Stimulated activated CD8-positive, alpha-beta memory T cell treated with anti-CD3 and anti-CD28 coated beads, Interleukin-7, amount 100 ng/mL, for 4 hours (primary cell): ENCODE data around the gene ALK.

Experiments
- DNase-seq, 2 donors: peaks; one replicate each; pipeline ENCODE4 v3.0.0-alpha.2; 2020; ENCODE audit warnings: low read depth in 2 of 2

ALK gene

DNA sequence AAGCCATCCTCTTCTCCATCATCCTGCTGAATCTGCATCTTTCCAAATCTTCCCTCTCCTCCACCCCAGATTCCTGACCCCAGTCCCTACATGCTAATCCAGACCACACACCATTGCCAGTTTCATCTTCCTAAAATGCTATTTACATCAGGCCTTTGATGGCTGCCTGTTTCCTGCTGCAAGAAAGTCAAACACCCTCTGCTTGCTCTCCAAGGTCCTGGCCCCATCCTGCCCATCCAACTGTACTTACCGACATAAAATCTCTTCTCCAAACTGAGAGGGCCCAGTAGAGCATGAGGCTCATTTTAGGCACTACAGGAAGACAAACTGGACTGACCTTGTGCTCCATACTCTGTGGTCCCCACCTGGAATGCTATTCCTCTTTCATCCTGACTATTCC, 19.0 kb downstream of the ALK start:
- no peak for DNase-seq

DNA sequence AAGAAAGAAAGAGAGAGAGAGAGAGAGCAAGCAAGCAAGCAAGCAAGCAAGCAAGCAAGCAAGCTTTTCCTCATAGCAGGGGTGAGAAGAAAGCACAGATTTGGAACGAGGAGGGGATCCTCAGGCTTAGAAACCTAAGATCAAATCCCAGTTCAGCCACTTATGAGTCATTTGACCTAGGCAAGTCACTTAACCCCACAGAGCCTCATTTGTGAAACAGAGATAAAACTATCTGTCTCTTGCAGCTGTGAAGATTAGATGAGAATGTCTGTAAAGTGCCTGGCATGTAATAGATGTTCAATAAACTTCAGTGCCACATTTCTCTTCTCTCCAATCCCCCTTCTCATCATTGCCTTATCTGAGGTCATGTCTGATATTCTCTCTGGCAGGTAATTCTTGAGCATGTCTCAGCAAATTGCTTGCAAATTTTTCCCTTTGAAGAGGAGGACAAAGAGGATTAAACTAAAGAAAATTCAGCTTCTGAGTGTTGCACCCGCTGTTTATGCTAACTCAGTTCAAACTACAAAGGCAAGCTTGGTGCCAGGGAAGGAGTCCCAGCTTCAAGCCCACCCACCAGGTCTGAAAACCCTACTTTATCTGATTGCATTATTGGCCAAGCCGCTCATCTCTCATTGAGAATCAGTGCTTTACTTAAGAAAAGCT, 20.3 kb downstream of the ALK start:
- no peak for DNase-seq

DNA sequence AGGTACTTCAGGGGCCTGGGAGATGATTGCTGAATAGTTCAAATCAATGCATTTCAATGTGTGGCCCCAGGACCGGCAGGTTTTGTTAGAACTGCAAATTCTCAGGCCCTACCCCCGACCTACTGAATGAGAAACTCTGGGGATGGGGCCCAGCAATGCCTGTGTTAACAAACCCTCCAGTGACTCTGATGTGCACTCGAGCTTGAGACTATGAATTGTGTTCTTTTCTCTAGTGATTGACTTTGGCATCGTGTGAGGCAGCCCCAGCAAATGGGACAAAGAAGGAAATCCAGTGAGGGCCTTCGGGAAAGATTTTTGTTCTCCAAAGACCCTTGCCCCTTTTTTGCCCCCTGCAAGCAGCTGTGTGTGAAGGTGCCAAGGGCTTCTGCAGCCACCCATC, 22.4 kb downstream of the ALK start:
- no peak for DNase-seq

DNA sequence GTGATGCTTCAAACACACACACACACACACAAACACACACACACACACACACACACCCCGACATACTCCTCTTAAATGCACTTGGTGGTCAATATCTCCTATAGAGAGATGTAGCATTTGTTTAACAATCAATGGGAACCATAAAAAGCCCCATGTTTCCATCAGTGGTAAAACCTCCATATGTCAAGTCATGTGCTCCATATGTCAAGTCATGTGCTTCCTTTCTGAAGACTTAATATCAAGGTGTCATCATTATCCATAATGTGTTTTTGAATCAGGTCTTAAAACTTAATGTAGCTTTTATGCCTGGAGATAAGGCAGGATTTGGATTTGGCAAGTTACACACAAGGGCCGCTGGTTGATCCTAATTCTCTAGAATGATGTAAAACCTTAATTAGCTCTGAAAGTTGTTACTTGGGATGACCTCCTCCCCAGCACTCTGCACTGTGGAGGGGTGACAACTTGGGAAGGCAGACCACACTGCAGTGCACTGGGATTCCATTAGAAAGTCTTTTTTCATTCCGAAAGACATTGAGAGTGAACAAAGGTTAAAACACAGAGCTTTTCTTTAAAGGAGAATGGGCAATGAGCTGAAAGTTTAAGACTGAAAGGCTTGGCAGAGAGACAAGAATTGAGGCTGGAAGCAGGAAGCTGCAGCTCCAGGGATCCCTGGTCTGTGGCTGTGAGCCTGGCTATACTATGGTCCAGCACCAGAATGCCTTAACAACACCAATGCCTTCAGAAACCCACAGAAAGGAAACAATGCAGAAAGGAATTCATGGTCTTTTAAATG, 26.4 kb downstream of the ALK start:
- DNase-seq: no peak

GRCh38 chr2:29892585-29893259, 28.7 kb downstream of the ALK start:
- no peak for DNase-seq

- DNase-seq: no peak
Measured at GRCh38 chr2:29881089-29881730, 40.2 kb downstream of the ALK start.

DNA sequence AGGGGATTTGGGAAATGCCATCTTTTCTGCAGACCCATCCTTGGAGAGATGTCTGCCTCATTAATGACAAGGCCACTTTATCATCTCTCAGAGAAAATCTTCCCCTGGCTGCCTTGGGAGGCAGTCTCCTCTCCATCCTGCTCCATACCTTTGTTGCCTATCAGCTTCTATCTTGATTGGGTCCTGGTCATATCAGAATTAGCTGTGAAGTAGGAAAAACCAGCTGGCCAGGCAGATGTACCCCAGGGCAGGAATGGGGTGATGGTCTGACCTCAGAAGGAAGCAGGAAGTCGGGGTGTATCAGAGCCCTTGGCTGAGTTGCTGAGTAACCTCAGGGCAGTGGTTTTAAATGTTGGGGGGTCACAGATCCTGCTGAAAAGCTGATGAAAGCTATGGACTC, 41.3 kb downstream of the ALK start:
- DNase-seq: no peak

GRCh38 chr2:29879456-29879855, 41.9 kb downstream of the ALK start:
- DNase-seq: no peak

- DNase-seq: no peak
Measured at GRCh38 chr2:29878898-29879297, 42.5 kb downstream of the ALK start.

DNA sequence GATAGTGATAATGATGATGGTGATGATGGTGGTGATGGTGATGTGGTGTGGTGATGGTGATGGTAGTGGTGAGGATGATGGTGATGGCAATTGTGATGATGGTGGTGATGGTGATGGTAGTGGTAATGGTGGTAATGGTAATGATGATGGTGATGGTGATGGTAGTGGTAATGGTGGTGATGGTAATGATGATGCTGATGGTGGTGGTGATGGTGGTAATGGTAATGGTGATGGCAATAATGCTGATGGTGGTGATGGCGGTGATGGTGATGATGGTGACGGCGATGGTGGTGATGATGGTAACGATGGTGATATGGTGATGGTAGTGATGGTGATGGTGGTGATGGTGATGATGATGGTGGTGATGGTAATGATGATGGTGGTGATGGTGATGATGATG, 45.0 kb downstream of the ALK start:
- DNase-seq: no peak

DNA sequence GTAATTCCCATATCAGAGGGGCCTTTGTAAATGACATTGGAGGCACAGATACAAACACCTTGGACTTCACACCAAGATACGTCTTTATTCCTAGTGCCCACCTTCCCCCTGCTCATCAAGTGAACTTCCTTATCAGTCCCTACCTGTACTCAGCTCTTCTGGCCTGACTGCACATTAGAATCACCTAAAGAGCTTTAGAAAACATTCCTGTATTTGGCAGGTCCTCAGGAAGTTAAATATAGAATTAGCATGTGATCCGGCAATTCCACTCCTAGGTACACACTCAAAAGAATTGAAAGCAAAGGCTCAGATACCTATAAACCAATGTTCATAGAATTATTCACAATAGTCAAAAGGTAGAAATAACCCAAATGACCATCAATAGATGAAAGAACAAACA, 46.6 kb downstream of the ALK start:
- DNase-seq: no peak

DNA sequence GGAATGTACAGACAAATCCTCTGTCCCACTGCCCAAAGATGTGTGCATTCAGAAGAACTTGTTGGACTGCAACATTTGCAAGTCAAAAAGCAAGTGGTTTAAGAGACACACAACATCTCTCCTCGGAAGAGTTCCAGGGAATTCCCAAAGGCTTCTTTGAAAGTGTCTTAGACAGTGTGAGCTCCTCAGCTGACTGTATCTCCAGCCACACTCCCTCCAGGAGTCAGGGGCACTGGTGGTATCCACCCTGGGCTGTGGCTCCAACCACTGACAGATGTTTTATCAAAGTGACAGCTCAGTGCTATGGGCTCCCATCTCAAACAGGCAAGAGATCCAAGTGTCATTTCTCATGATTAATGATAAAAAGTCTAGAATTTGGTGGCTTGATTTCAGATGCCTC, 48.5 kb downstream of the ALK start:
- no peak for DNase-seq

GRCh38 chr2:29871541-29871940, 49.8 kb downstream of the ALK start:
- DNase-seq: no peak

DNA sequence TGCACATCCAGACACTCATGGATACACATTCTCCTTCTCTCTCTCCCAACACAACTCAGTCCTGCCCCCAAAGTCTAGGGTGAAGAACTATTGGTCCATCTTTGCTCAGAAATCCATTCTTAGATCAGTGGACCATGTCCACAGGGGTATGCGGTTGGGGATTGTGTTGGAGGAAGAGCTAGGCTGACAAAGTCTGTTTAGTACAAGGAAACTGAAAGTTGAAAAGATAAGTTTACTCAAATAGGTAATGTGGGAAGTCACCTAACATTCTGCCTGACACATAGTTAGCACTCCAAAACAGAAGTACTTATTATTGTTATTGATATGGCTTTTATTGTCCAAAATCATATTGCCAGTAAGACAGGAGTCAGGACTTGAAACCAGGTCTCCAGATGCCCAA, 55.9 kb downstream of the ALK start:
- DNase-seq: no peak

DNA sequence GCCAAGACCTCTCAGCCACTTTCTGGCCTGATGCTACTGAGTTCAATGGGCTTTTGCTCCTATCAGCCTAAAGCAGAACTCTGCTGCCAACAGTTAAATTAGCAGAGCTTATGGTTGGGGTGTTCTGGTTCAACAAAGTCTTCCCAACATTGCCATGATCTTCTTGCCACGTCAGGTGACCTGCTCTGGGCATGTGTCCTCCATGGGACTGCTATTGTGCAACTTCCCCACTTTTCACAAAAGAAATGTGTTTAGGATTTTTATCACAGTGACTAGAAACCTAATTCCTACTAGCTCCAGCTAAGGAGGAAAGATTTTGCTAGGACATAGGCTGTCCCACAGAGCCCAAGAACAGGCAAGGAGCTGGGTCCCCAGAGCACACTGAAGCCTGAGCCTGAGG, 56.4 kb downstream of the ALK start:
- no peak for DNase-seq

DNA sequence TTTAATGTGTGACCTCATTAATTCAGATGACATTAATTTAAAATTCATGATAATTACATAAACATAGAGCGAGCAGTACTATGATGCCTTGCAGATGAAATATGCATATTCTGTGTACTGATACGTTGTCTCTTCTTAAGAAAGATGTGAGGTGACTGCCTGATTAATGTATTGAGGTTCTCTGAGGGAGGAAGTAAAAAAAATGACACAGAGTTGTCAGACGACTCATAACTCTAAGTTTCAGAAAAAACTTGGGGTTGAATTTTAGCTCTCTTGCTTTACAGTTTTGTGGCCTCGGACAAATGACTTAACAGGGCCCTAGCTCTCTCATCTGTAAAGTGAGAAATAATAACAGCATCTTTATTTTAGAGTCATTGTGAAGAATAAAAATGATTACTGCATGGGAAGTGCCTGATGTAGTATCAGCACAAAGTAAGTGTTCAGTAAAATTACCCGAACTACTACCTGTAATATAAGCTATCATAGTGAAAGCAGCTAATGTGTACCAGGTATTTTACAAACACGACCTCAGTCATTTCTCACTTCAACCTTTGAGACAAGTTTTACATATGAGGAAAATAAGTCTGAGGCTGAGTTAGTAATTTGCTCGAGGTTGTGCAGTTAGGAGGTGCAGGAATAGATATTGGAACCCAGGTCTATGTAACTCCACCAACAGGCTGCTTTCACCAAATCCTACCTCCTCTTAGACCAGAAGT, 65.3 kb downstream of the ALK start:
- DNase-seq: no peak

DNA sequence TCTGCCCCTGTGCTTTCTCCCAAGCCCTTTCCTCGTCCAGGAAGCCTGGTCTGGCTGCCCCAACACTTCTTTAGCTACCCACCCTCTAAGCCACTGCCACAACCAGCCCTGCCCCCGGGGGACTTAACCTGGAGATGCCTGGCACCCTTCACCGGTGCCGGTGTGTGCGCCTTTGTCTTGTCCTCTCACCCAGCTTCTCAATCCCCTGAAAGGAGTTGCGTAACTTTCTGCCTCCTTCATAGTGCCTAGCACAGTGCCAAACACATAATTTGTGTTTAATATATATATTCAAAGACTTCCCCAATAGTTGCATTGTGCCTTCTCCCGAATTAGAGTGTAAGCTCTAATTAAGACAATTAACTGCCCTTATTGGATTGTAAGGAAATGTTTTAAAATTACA, 70.6 kb downstream of the ALK start:
- DNase-seq: no peak

GRCh38 chr2:29848566-29849310, 72.6 kb downstream of the ALK start:
- no peak for DNase-seq

DNA sequence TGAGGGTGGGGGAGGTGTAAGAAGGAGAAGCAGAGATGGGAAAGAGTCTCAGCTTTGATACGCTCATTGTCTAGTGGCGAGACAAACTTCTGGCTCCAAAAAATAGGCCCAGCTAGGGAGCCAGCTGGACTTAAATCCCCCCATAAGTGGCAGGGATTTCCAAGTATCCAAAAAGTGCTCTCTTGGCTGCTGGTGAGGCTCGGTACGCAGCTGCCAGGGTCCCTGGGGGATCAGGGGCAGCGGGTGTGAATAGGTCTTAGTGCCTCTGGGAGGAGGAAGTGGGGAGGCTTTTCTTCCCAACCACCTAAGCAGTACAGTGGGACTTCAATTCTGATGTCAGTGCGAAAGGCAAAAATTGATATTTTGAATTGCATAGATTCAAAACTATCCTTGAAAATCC, 73.5 kb downstream of the ALK start:
- DNase-seq: no peak

DNA sequence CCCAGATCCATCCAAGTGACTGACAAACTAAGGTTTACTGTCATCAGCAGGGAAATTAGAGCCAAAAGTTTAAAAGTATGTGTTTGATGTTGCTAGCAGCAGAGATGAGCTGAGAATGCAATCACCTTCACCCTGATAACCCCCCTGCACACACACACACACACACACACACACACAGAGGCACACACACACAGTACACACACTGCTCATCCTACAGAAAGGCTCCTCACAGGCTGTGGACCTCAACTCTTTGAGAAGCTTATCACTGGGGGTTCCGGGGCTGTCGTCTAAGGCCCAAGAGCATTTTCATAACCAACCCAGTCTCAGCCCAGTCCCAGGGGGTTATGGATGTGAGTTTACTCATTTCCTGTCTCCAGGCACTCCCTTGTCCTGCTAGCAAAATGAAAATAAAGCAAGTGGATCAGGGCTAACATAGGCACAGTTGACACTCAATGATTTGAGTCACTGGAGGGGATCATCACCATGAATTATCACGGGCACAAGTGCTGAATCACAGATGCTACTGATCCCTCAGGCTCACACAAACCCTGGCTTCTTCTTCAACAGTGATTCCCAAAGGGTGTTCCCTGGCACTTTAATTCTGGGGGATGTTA, 76.6 kb downstream of the ALK start:
- no peak for DNase-seq
